ENCODE measurements around the gene RASGRP2. TPM values are rescaled to one million over a fixed set of nuclear protein-coding genes. Genes with fewer than 3 reads are reported as not detected.

RASGRP2 gene
- total RNA-seq, 1 experiment from 2014 or later: 26.9 TPM

GRCh38 chr11:64746486-64746885, 2.5 kb upstream of the RASGRP2 start:
- peaks cover 1% of the 10 kb centered on the region; the same call in 1 of the 2 replicates for H3K27me3 ChIP-seq (ENCODE audit: insufficient read depth, low read length)
- peaks cover 40% of the 10 kb centered on the region for H3K23me2 ChIP-seq (ENCODE audit: insufficient read length, low read depth, low read length, poor library complexity, severe bottlenecking)
- H4K20me1 ChIP-seq (ENCODE audit: control insufficient read depth, insufficient read depth, insufficient read length): no peaks in the 10 kb centered on the region
- TF ChIP-seq CTCF (conservative IDR thresholded peaks at IDR 0.05): no peak
- no peak overlapping the region for H3T11ph ChIP-seq (ENCODE audit: low read length)
- no peaks in the 10 kb centered on the region for H3K9me3 Mint-ChIP-seq
- H4K8ac ChIP-seq (replicated peaks; ENCODE audit: insufficient read length, low read depth, low read length): no peak overlapping the region
- H3K27ac ChIP-seq (ENCODE audit: insufficient read length, low read depth, low read length): no peak overlapping the region
- H3K56ac ChIP-seq (ENCODE audit: insufficient read length, low read depth, low read length): no peak overlapping the region
- no peak overlapping the region for H3K4ac ChIP-seq (ENCODE audit: low read depth, low read length)
- H4K91ac ChIP-seq (ENCODE audit: insufficient read length, low read depth, low read length): no peak overlapping the region
- no CpG with 5 or more reads among the region's 10 CpGs for WGBS (ENCODE audit: extremely low coverage, insufficient read length, low lambda C conversion rate)
- H2AK5ac ChIP-seq (ENCODE audit: insufficient read length, low read length): no peak overlapping the region
- H2BK15ac ChIP-seq (ENCODE audit: low read depth, low read length): no peak overlapping the region
- H4K5ac ChIP-seq (ENCODE audit: insufficient read length, low read depth, low read length): no peak overlapping the region
- no peak overlapping the region for H2AFZ ChIP-seq (ENCODE audit: low read length)
- peak overlapping the region in 1 of 2 experiments; percentile 65; a peak in 3 of 5 replicates for H3K4me3 Mint-ChIP-seq
- H3K79me1 ChIP-seq (ENCODE audit: insufficient read depth, low read depth, low read length, poor library complexity, severe bottlenecking): no peaks in the 10 kb centered on the region
- H2BK12ac ChIP-seq (ENCODE audit: insufficient read length, low read depth, low read length): no peak overlapping the region
- H2BK20ac ChIP-seq (ENCODE audit: low read depth, low read length, poor library complexity, severe bottlenecking): no peak overlapping the region
- no peak overlapping the region for H3K18ac ChIP-seq (ENCODE audit: insufficient read length, low read depth, low read length)
- no peak overlapping the region for H3K14ac ChIP-seq (ENCODE audit: insufficient read depth, low read length)
- no peaks in the 10 kb centered on the region for H3K9me3 ChIP-seq (ENCODE audit: control insufficient read depth, low read depth, low read length)
- H3K79me2 ChIP-seq (ENCODE audit: insufficient read depth, low read length): no peaks in the 10 kb centered on the region
- peaks cover 0 to 6% (median 0%) of the 10 kb centered on the region in 3 experiments; a peak in 2 of 7 replicates for H3K36me3 Mint-ChIP-seq (ENCODE audit: insufficient read depth in 1 of 3, low read depth in 3 of 3)
- no peaks in the 10 kb centered on the region for H3K4me1 ChIP-seq (ENCODE audit: insufficient read depth, low read length)
- H2BK5ac ChIP-seq (ENCODE audit: insufficient read length, low read length): no peak overlapping the region
- H3K9ac ChIP-seq (ENCODE audit: extremely low read depth, insufficient read length, low read length): no peak overlapping the region
- H3K23ac ChIP-seq (ENCODE audit: insufficient read length, low read depth, low read length): no peak overlapping the region
- H3K27me3 Mint-ChIP-seq (ENCODE audit: low read depth): peaks cover 32% of the 10 kb centered on the region
- H3K4me2 ChIP-seq (ENCODE audit: insufficient read depth, insufficient read length, low read length): no peak overlapping the region
- 0 out of 7 replicates have a peak overlapping the region, but pooled peaks of 1 of the 3 experiments have one; percentile 47 for H3K27ac Mint-ChIP-seq
- H3K4me1 Mint-ChIP-seq: peaks cover 19 to 21% of the 10 kb centered on the region in 2 experiments
- no peak overlapping the region for H2BK120ac ChIP-seq (ENCODE audit: low read depth, low read length, poor library complexity, severe bottlenecking)
- peak; percentile 37 for DNase-seq
